HUES64 (cell line): Measurements from ENCODE around the gene LHFPL2.

Experiments used
- H3K27ac ChIP-seq: 2 replicates; pipeline ENCODE4 v1.7.0; 2013; ENCODE audit warnings: low read depth, low read length, inconsistent platforms
- H3K27me3 ChIP-seq: 2 replicates; pipeline ENCODE4 v1.6.1; 2013; ENCODE audit warnings: mild to moderate bottlenecking, low read length; ENCODE audit not compliant: insufficient read depth
- H3K36me3 ChIP-seq: 2 replicates; pipeline ENCODE4 v1.6.1; 2013; ENCODE audit warnings: mild to moderate bottlenecking, low read length; ENCODE audit not compliant: insufficient read depth
- H3K4me1 ChIP-seq: 2 replicates; pipeline ENCODE4 v1.6.1; 2013; ENCODE audit warnings: mild to moderate bottlenecking, low read length, moderate library complexity; ENCODE audit not compliant: insufficient read depth
- H3K4me3 ChIP-seq: 2 replicates; pipeline ENCODE4 v1.5.1; 2013; ENCODE audit warnings: mild to moderate bottlenecking, low read length, moderate library complexity
- H3K9ac ChIP-seq: 2 replicates; pipeline ENCODE4 v1.6.1; 2013; ENCODE audit warnings: mild to moderate bottlenecking, low read depth, low read length
- H3K9me3 ChIP-seq: 2 replicates; pipeline ENCODE4 v1.6.1; 2013; ENCODE audit warnings: low read depth, low read length; ENCODE audit not compliant: insufficient read depth
- WGBS: fragments of 150-250, 120-280 bp; methylation state at CpG from one replicate; pipeline ENCODE4 v1.1.7; 2013; ENCODE audit warnings: missing lambda C conversion rate; 5-methylcytosine and 5-hydroxymethylcytosine counted together

The LHFPL2 gene

DNA sequence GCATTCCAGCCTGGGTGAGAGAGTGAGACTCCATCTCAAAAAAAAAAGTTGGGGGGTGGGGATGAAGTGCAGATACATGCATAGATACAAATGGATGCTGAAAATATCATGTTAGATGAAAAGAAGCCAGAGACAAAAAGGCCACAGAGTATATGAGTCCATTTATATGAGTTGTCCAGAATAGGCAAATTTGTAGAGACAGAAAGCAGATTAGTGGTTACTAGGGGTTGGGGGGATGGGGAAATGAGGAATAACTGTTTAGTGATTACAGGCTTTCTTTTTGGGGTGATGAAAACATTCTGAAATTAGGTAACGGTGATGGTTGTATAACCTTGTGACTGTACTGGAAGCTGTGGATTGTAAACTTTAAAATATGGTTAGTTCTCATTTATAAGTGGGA, 13.8 kb upstream of the LHFPL2 start:
- 96% methylated on average over 1 of the region's 1 CpG for whole genome bisulfite sequencing
- H3K4me1 ChIP-seq, result no peaks in the 10 kb centered on the region
- no peaks in the 10 kb centered on the region for H3K27me3 ChIP-seq
- H3K9ac ChIP-seq, result no peak overlapping the region
- no peak overlapping the region for H3K4me3 ChIP-seq
- H3K9me3 ChIP-seq, result no peaks in the 10 kb centered on the region
- H3K36me3 ChIP-seq, result no peaks in the 10 kb centered on the region
- no peak overlapping the region for H3K27ac ChIP-seq

DNA sequence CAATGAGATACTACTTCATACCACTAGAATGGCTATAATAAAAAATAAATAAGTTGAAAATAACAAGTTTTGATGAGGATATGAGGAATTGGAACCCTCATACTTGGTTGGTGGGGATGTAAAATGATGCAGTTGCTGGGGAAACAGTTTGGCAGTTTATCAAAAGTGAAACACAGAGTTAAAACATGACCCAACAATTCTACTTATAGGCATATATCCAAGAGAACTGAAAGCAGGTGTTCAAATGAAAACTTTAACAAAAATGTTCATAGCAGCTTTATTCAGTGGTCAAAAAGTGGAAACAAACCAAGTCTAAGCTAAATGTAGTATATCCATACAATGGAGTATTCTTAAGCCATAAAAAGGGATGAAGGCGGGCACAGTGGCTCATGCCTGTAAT, 13.1 kb upstream of the LHFPL2 start:
- 91% methylated on average over 1 of the region's 1 CpG for WGBS
- no peak overlapping the region for H3K9ac ChIP-seq

DNA sequence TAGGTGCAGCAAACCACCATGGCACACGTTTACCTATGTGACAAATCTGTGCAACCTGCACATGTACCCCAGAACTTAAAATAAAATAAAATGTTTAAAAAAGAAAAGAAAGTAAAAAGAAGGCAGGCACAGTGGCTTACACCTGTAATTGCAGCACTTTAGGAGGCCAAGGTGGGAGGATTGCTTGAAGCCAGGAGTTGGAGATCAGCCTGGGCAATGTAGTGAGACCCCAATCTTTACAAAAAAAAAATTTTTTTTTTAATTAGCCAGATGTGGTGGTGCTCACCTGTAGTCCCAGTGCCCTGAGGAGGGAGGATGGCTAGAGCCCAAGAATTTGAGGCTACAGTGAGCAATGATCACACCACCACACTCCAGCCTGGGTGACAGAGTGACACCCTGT, 12.5 kb upstream of the LHFPL2 start:
- Histone ChIP-seq H3K9ac (no peak overlapping the region), H3K36me3 (no peaks in the 10 kb centered on the region), H3K4me1 (no peaks in the 10 kb centered on the region), H3K9me3 (no peaks in the 10 kb centered on the region), H3K4me3 (no peak overlapping the region), H3K27me3 (no peaks in the 10 kb centered on the region), H3K27ac (no peak overlapping the region)
- WGBS, result no CpG with 5 or more reads among the region's 1 CpG

More for the DNA sequence above, 13.1 kb upstream of the LHFPL2 start:
- Histone ChIP-seq H3K27me3 (no peaks in the 10 kb centered on the region), H3K9me3 (no peaks in the 10 kb centered on the region), H3K4me3 (no peak overlapping the region), H3K27ac (no peak overlapping the region), H3K36me3 (no peaks in the 10 kb centered on the region), H3K4me1 (no peaks in the 10 kb centered on the region)

DNA sequence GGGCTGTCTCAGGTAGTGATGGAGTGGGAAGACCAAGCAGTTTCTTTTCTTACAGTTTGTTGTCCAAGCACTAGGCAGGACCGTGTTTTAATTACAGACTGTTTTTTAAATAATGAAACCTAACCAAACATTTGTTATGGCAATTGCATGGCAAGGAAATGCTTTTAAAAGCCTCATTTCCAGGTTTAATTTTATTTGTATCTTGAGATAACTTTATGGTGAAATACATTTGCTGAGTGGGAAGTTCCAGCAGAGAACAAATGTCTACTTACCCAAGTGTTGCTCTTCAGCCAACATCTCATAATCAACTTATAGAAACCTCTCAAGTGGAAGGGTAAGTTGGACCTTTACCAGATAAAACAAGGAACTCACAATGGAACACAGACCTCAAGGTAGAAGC, 11.8 kb upstream of the LHFPL2 start:
- Histone ChIP-seq H3K4me1 (no peaks in the 10 kb centered on the region), H3K4me3 (no peak overlapping the region), H3K9ac (no peak overlapping the region), H3K27me3 (no peaks in the 10 kb centered on the region), H3K27ac (no peak overlapping the region), H3K9me3 (no peaks in the 10 kb centered on the region), H3K36me3 (no peaks in the 10 kb centered on the region)
- no CpG with 5 or more reads among the region's 1 CpG for WGBS

DNA sequence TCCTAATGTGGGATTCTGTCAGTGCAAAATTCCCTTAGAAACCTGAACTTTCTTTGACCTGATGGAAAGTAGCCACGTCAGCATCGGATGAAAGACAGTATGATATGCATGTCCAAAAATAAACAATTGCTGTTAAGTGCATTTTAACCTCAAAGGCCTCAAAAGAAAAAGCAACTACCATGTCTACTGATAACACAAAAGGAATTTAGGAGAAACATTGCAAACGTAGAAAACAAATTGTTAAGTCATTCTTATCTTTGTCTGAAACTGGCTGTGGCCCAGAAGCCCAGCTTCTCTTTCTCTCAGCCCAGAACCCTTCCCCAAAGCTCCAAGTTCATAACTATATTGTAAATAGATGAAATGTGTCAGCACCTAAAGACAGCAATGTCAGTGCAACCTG, 11.1 kb upstream of the LHFPL2 start:
- no peaks in the 10 kb centered on the region for H3K27me3 ChIP-seq
- H3K36me3 ChIP-seq, result no peaks in the 10 kb centered on the region
- H3K4me3 ChIP-seq, result no peak overlapping the region
- H3K27ac ChIP-seq, result no peak overlapping the region
- H3K4me1 ChIP-seq, result no peaks in the 10 kb centered on the region
- WGBS, result 85% methylated on average over 3 of the region's 3 CpGs
- no peaks in the 10 kb centered on the region for H3K9me3 ChIP-seq
- H3K9ac ChIP-seq, result no peak overlapping the region

DNA sequence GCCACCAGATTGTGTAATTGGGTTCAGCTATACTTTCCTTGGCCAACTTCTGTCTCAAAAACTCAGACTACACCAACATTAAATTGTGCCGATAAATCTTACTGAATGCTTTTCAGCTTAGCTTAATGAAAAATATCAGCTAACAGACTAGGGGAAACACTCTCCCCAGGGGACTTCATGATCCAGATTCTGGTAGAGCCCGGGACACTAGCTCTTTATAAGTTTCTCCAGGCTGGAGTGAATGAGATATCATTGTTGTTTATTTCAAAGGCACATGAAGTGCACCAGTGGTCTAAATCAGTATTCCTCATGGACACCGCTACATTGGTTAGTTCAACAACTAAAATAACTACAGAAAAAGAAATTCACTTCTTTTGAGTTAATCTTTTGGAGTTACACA, 10.5 kb upstream of the LHFPL2 start:
- Histone ChIP-seq H3K27me3 (no peaks in the 10 kb centered on the region), H3K4me3 (no peak overlapping the region), H3K36me3 (no peaks in the 10 kb centered on the region), H3K9ac (no peak overlapping the region), H3K9me3 (no peaks in the 10 kb centered on the region), H3K4me1 (no peaks in the 10 kb centered on the region), H3K27ac (no peak overlapping the region)
- WGBS, result 88% methylated on average over 3 of the region's 3 CpGs

DNA sequence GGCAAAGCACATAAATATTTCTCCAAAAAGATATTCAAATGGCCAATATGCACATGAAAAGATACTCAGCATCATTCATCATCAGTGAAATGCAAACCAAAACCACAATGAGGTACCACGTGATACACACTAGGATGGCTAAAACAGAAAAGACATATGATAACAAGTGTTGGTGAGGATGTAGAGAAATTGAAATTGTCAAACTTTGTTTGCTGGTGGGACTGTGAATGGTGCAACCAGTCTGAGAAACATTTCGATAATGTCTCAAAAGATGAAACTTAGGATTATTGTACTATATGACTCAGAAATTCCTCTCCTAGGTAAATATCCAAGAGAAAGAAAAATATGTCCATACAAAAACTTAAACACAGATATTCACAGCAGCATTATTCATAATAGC, 8.6 kb upstream of the LHFPL2 start:
- Histone ChIP-seq H3K27ac (no peak overlapping the region), H3K9ac (no peak overlapping the region), H3K4me3 (no peak overlapping the region), H3K9me3 (no peaks in the 10 kb centered on the region), H3K27me3 (no peaks in the 10 kb centered on the region), H3K36me3 (no peaks in the 10 kb centered on the region), H3K4me1 (no peaks in the 10 kb centered on the region)
- WGBS, result 90% methylated on average over 2 of the region's 2 CpGs

DNA sequence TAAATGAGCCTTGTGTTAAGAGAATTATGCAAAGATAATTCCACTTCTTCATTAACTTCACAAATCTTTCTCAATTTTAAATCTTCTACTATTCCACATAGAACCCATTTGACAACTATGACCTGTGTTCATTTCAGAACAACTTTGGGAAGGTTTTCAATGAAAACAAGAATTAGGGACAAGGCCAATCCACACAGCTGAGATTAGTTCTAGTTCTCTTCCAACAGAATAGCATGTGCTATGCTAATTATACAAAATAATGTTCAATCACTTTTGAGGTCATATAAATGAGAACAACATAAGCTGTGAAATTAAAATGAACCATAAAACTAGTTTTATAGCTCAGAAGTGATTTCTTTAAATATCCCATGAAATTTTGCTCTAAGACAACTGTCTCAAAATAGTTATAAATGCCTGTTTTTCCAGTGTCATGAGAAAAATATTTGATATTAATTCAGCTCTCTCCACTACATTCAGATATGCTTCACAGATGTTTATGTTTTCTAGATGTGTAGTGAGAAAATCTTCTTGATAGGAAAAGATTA, 7.2 kb upstream of the LHFPL2 start:
- no peaks in the 10 kb centered on the region for H3K27me3 ChIP-seq
- H3K9me3 ChIP-seq, result no peaks in the 10 kb centered on the region
- no peaks in the 10 kb centered on the region for H3K36me3 ChIP-seq
- H3K4me3 ChIP-seq, result no peak overlapping the region
- H3K4me1 ChIP-seq, result no peaks in the 10 kb centered on the region
- no peak overlapping the region for H3K9ac ChIP-seq
- H3K27ac ChIP-seq, result no peak overlapping the region

DNA sequence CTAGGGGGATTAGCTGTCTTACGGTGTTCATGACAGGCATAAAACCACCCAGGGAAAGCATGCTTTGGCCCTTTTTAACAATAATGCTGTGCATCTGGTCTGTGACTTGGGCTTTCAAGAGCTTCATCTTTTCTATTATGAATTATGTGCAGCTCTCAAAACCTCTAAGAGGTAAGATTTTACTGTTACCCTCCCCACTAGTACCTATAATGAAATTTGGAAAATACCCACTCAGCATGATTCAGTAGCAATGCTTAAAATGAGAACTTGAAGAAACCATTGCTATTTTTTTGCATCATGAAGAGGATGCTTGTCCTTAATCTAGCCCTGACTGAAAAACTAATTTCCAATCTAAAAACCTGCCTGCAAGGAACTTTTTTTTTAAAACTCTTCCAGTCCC, 5.8 kb upstream of the LHFPL2 start:
- Histone ChIP-seq H3K4me1 (peaks cover 11% of the 10 kb centered on the region; the same call in 1 of the 2 replicates), H3K4me3 (no peak overlapping the region), H3K27me3 (no peaks in the 10 kb centered on the region), H3K9ac (no peak overlapping the region), H3K27ac (no peak overlapping the region), H3K9me3 (no peaks in the 10 kb centered on the region), H3K36me3 (no peaks in the 10 kb centered on the region)
- WGBS, result 100% methylated on average over 1 of the region's 1 CpG

DNA sequence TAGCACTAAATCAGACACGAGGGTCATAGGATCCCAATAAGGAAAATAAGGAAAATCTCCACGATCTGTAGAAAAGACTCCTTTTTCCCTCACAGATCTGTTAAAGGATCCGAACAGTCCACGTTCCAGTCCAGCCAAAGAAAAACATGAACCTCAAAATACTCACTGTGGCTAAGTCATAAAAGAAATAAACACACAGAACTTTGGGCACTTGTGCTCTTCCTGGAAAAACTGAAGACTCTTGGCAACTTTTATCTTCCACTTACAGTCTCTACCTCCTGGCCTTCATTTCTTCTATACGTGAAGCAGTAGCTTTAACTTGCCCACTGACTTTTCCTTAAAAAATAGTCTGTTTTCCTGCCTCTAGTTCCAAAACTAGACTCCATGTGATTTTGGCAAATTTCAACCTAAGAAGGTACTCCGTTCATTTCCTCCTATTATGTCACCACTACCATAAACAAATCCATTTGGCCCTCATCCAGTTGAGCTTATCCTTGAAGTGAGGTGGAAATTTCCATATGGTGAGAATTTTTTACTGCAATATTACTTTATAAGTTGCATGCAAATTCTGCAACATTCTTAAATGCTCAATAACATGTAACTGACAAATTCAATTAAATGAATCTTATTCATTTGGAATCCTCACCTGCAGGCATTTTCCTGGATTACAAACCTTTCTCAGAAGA, 5.3 kb upstream of the LHFPL2 start:
- peaks cover 11% of the 10 kb centered on the region; the same call in 1 of the 2 replicates for H3K4me1 ChIP-seq
- 74% methylated on average over 6 of the region's 6 CpGs for WGBS
- no peak overlapping the region for H3K4me3 ChIP-seq
- no peaks in the 10 kb centered on the region for H3K27me3 ChIP-seq
- no peaks in the 10 kb centered on the region for H3K9me3 ChIP-seq
- H3K36me3 ChIP-seq, result no peaks in the 10 kb centered on the region
- H3K9ac ChIP-seq, result no peak overlapping the region
- no peak overlapping the region for H3K27ac ChIP-seq

DNA sequence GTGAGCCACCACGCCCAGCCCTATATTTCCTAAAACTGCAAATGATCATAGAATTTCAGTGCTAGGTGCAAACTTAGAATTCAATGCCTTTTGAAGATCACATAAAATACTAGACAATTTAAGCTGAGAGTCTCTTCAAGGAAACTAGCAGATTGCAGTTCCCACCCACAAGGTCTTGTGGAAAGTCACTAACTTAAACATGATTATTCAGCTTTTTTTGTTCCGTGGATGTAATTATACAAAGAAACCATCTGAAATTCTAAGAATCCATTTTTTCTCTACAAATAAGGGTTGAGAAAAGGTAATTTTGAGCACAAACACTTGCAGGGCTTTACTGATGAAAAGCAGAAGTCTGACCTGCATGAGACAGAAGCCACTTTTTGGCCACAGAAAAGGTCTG, 4.5 kb upstream of the LHFPL2 start:
- Histone ChIP-seq H3K27ac (no peak overlapping the region), H3K4me3 (no peak overlapping the region), H3K9ac (no peak overlapping the region), H3K9me3 (no peaks in the 10 kb centered on the region), H3K27me3 (no peaks in the 10 kb centered on the region), H3K4me1 (peaks cover 11% of the 10 kb centered on the region; the same call in 1 of the 2 replicates), H3K36me3 (no peaks in the 10 kb centered on the region)
- WGBS, result 95% methylated on average over 2 of the region's 2 CpGs

DNA sequence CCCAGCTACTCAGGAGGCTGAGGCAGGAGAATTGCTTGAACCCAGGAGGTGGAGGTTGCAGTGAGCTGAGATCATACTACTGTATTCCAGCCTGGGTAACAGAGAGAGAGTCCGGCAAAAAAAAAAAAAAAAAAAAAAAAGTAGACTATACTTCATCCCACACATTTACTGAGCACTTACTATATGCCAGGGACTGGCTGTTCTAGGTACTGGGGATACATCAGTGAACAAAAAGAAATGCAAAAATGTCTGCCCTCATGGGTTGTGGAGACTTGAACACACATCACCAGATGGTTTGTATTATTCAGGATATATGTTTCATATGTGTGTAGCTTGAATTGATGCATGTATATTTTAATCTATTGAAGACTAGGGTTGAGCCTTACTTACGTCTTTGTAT, 2.9 kb upstream of the LHFPL2 start:
- 86% methylated on average over 1 of the region's 2 CpGs for WGBS
- H3K4me3 ChIP-seq, result no peak overlapping the region

More for the DNA sequence above, 2.9 kb upstream of the LHFPL2 start:
- H3K27me3 ChIP-seq, result no peaks in the 10 kb centered on the region
- no peak overlapping the region for H3K9ac ChIP-seq
- H3K4me1 ChIP-seq, result peaks cover 19% of the 10 kb centered on the region
- H3K36me3 ChIP-seq, result no peaks in the 10 kb centered on the region
- no peaks in the 10 kb centered on the region for H3K9me3 ChIP-seq
- no peak overlapping the region for H3K27ac ChIP-seq
